Neural cell (in vitro differentiated cells): ENCODE data around the gene OR2AT4.

Experiments
- EZH2 ChIP-seq: fragments of 200-600, 300-800 bp; shearing (Covaris generic), sonication (generic); IDR thresholded peaks from 2 replicates; pipeline ENCODE4 v1.6.1; 2014; ENCODE audit warnings: antibody characterized with exemption, low read length, borderline replicate concordance, mild to moderate bottlenecking; ENCODE audit not compliant: insufficient read depth, poor library complexity, severe bottlenecking
- MXI1 ChIP-seq: fragments of 450-650 bp; conservative IDR thresholded peaks from 2 replicates; pipeline ENCODE4 v1.6.1; 2014; ENCODE audit warnings: antibody characterized with exemption, mild to moderate bottlenecking; ENCODE audit not compliant: poor library complexity, severe bottlenecking
- RAD21 ChIP-seq: fragments of 450-650 bp; conservative IDR thresholded peaks from 2 replicates; pipeline ENCODE4 v1.6.1; 2014; ENCODE audit warnings: antibody characterized with exemption, mild to moderate bottlenecking, moderate library complexity
- TF ChIP-seq, protein P1 (sequence below): fragments of 450-650 bp; IDR thresholded peaks from 2 replicates; pipeline ENCODE4 v1.5.1; 2014; ENCODE audit warnings: antibody characterized with exemption, mild to moderate bottlenecking, moderate library complexity; ENCODE audit not compliant: poor library complexity, severe bottlenecking
- TF ChIP-seq, protein P2 (sequence below): IDR thresholded peaks from 2 replicates; pipeline ENCODE4 v1.6.1; 2012; ENCODE audit warnings: borderline replicate concordance

DNA sequence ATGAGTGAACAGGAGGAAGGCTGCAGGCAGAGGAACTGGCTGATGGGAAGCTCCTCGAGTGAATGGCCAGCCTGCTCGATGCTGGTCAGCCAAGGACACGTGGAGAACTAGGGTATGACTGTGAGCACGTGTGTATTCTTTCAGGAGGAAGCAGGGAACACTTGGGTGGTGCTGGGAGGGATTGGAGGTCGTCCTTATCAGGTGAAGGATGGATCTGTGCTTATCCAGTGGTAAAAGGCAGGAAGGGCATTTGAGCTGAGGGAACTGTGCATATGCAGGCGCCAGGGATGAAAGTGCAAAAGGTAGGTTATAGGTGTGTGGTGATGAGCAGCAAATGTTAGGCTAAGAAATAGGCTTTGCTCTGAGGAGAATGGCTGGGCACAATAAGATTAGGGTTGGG lies 44.5 kb upstream of the OR2AT4 start:
- TF ChIP-seq, protein P1, sequence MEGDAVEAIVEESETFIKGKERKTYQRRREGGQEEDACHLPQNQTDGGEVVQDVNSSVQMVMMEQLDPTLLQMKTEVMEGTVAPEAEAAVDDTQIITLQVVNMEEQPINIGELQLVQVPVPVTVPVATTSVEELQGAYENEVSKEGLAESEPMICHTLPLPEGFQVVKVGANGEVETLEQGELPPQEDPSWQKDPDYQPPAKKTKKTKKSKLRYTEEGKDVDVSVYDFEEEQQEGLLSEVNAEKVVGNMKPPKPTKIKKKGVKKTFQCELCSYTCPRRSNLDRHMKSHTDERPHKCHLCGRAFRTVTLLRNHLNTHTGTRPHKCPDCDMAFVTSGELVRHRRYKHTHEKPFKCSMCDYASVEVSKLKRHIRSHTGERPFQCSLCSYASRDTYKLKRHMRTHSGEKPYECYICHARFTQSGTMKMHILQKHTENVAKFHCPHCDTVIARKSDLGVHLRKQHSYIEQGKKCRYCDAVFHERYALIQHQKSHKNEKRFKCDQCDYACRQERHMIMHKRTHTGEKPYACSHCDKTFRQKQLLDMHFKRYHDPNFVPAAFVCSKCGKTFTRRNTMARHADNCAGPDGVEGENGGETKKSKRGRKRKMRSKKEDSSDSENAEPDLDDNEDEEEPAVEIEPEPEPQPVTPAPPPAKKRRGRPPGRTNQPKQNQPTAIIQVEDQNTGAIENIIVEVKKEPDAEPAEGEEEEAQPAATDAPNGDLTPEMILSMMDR: no peak
- no peak for TF ChIP-seq EZH2
- TF ChIP-seq, protein P2, sequence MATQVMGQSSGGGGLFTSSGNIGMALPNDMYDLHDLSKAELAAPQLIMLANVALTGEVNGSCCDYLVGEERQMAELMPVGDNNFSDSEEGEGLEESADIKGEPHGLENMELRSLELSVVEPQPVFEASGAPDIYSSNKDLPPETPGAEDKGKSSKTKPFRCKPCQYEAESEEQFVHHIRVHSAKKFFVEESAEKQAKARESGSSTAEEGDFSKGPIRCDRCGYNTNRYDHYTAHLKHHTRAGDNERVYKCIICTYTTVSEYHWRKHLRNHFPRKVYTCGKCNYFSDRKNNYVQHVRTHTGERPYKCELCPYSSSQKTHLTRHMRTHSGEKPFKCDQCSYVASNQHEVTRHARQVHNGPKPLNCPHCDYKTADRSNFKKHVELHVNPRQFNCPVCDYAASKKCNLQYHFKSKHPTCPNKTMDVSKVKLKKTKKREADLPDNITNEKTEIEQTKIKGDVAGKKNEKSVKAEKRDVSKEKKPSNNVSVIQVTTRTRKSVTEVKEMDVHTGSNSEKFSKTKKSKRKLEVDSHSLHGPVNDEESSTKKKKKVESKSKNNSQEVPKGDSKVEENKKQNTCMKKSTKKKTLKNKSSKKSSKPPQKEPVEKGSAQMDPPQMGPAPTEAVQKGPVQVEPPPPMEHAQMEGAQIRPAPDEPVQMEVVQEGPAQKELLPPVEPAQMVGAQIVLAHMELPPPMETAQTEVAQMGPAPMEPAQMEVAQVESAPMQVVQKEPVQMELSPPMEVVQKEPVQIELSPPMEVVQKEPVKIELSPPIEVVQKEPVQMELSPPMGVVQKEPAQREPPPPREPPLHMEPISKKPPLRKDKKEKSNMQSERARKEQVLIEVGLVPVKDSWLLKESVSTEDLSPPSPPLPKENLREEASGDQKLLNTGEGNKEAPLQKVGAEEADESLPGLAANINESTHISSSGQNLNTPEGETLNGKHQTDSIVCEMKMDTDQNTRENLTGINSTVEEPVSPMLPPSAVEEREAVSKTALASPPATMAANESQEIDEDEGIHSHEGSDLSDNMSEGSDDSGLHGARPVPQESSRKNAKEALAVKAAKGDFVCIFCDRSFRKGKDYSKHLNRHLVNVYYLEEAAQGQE: no peak
- TF ChIP-seq MXI1: no peak
- TF ChIP-seq RAD21: no peak
